T-cell (primary cell): ENCODE results near the gene ACP6. TPM values are rescaled to one million over a fixed set of nuclear protein-coding genes. Genes with fewer than 3 reads are reported as not detected.
"Not testable (repeated sequence)": the region's sequence is repeated elsewhere in the genome, so short reads cannot be mapped to it uniquely, and the experiment has no call there.

ENCODE experiments used
- ATAC-seq, 4 experiments: fragments of 200-7000 bp in 3 of 4; fragments of 150-1000 bp in 1 of 4; cut with Tn5 transposase; replicated peaks in 1 of 4; 1 replicate in 3 of 4; 2 replicates in 1 of 4; pipeline ENCODE4 v1.10.0; 2021; ENCODE audit warnings: moderate library complexity in 3 of 4, mild to moderate bottlenecking in 2 of 4, moderate number of reproducible peaks in 1 of 4
- CTCF ChIA-PET, 2 donors: fragments of 300-600 bp; sonication (Branson Sonifier 250); formaldehyde crosslinking; loops; one replicate each; lab custom pipeline; 2022; ENCODE audit warnings: antibody characterized with exemption in 2 of 2; lab: Charles Lee
- POLR2A ChIA-PET, 2 donors: fragments of 300-600 bp; sonication (Branson Sonifier 250); formaldehyde crosslinking; loops; one replicate each; lab custom pipeline; 2022; ENCODE audit warnings: antibody characterized with exemption in 2 of 2; lab: Charles Lee
- DNase-seq, 35 experiments: peaks; one replicate each; pipeline versions ENCODE4 v3.0.0 to v3.0.0-alpha.2; 2013 to 2023
- H3K27ac ChIP-seq: one replicate; pipeline ENCODE4 v1.5.1; 2013; ENCODE audit warnings: low read length
- H3K27me3 ChIP-seq, 2 experiments: replicated peaks in 1 of 2; 1 replicate in 1 of 2; 2 replicates in 1 of 2; pipeline versions ENCODE4 v1.6.1 to v1.7.0; 2013; ENCODE audit warnings: low read length in 1 of 2, mixed read lengths in 1 of 2; ENCODE audit not compliant: control insufficient read depth in 2 of 2, insufficient read depth in 2 of 2; ENCODE audit errors: extremely low read depth in 1 of 2
- H3K36me3 ChIP-seq, 2 donors: 1 replicate in 1 of 2; 2 replicates in 1 of 2; pipeline versions ENCODE4 v1.6.1 to v1.7.0; 2013; ENCODE audit warnings: low read length in 1 of 2; ENCODE audit not compliant: control insufficient read depth in 2 of 2, insufficient read depth in 1 of 2; ENCODE audit errors: extremely low read depth in 1 of 2
- H3K4me1 ChIP-seq, 2 experiments: 1 replicate in 1 of 2; 2 replicates in 1 of 2; pipeline versions ENCODE4 v1.6.1 to v1.7.0; 2013; ENCODE audit warnings: low read length in 2 of 2, mixed read lengths in 1 of 2; ENCODE audit not compliant: insufficient read depth in 2 of 2, control insufficient read depth in 1 of 2; ENCODE audit errors: extremely low read depth in 1 of 2
- H3K4me3 ChIP-seq, 2 donors: 1 replicate in 1 of 2; 2 replicates in 1 of 2; pipeline versions ENCODE4 v1.5.1 to v1.7.0; 2013; ENCODE audit warnings: mild to moderate bottlenecking in 2 of 2, low read length in 1 of 2, moderate library complexity in 1 of 2; ENCODE audit not compliant: control insufficient read depth in 1 of 2; ENCODE audit errors: extremely low read depth in 1 of 2
- H3K9me3 ChIP-seq: 2 replicates; pipeline ENCODE4 v1.7.0; 2013
- H3K27ac Mint-ChIP-seq, 2 donors: one replicate each; pipeline ENCODE4 v1.8.0; 2020 to 2021; ENCODE audit warnings: mild to moderate bottlenecking in 2 of 2, mixed read lengths in 2 of 2
- H3K27me3 Mint-ChIP-seq, 2 donors: one replicate each; pipeline ENCODE4 v1.8.0; 2021 to 2022; ENCODE audit warnings: mixed read lengths in 2 of 2
- H3K36me3 Mint-ChIP-seq: one replicate; pipeline ENCODE4 v1.8.0; 2021; ENCODE audit warnings: mixed read lengths
- H3K4me1 Mint-ChIP-seq, 3 donors: one replicate each; pipeline ENCODE4 v1.8.0; 2020 to 2022; ENCODE audit warnings: mixed read lengths in 3 of 3, mild to moderate bottlenecking in 1 of 3
- H3K4me3 Mint-ChIP-seq, 3 donors: one replicate each; pipeline ENCODE4 v1.8.0; 2020 to 2022; ENCODE audit warnings: mild to moderate bottlenecking in 3 of 3, mixed read lengths in 3 of 3, moderate library complexity in 3 of 3
- H3K9me3 Mint-ChIP-seq, 3 donors: one replicate each; pipeline ENCODE4 v1.8.0; 2020 to 2022; ENCODE audit warnings: mixed read lengths in 3 of 3
- WGBS: methylation state at CpG from one replicate; pipeline ENCODE4 v1.1.5; 2013; ENCODE audit warnings: missing lambda C conversion rate; ENCODE audit not compliant: insufficient coverage; 5-methylcytosine and 5-hydroxymethylcytosine counted together
- total RNA-seq, 35 experiments: library from RNA in 6 of 35; stranded (reverse) in 6 of 35; fragments of 120-200 nt in 1 of 35; gene quantifications; one replicate each; pipeline versions ENCODE4 v1.2.1 to v1.2.4 and lab custom pipeline; 2013 to 2026

ACP6 gene
- total RNA-seq, 5 donors from 2014 or later (not counting 1 experiment from before 2014, with no cell fraction given), result 10.0 to 21.5 (median 19.4) TPM

DNA sequence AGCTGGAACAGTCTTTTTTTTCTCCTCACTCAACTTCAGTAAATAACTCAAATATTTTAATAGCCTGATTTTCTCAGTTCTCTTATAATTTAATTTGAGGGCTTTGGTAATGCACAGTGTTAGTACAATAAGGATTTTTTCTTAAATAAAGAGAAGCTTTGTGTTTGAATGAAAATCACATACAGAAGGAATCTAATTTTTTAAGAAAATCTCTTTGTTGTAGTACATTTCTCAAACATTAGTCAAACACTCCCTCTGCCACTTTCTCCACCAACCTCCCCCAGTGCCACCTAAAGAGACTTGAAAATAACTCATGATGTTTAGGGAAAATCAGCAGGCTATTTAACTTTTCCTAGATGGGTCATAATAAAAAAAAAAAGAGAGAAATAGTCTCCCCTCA lies 42.3 kb upstream of the ACP6 start:
- Histone ChIP-seq H3K36me3 (no peaks in the 10 kb centered on the region), H3K27me3 (peaks cover 0 to 7% of the 10 kb centered on the region in 2 experiments), H3K4me1 (peaks cover 0 to 2% of the 10 kb centered on the region in 2 experiments), H3K4me3 (no peak overlapping the region), H3K27ac (no peak overlapping the region), H3K9me3 (no peaks in the 10 kb centered on the region)
- no peak overlapping the region for H3K27ac Mint-ChIP-seq
- CTCF ChIA-PET, result no interaction called here
- H3K4me3 Mint-ChIP-seq, result no peak overlapping the region
- no peaks in the 10 kb centered on the region for H3K36me3 Mint-ChIP-seq
- H3K9me3 Mint-ChIP-seq, result no peaks in the 10 kb centered on the region
- H3K27me3 Mint-ChIP-seq, result peaks cover 41 to 57% of the 10 kb centered on the region in 2 donors
- H3K4me1 Mint-ChIP-seq, result peaks cover 8 to 10% (median 8%) of the 10 kb centered on the region in 3 donors
- ATAC-seq (no peak), DNase-seq (no peak)
- POLR2A ChIA-PET, result no interaction called here

DNA sequence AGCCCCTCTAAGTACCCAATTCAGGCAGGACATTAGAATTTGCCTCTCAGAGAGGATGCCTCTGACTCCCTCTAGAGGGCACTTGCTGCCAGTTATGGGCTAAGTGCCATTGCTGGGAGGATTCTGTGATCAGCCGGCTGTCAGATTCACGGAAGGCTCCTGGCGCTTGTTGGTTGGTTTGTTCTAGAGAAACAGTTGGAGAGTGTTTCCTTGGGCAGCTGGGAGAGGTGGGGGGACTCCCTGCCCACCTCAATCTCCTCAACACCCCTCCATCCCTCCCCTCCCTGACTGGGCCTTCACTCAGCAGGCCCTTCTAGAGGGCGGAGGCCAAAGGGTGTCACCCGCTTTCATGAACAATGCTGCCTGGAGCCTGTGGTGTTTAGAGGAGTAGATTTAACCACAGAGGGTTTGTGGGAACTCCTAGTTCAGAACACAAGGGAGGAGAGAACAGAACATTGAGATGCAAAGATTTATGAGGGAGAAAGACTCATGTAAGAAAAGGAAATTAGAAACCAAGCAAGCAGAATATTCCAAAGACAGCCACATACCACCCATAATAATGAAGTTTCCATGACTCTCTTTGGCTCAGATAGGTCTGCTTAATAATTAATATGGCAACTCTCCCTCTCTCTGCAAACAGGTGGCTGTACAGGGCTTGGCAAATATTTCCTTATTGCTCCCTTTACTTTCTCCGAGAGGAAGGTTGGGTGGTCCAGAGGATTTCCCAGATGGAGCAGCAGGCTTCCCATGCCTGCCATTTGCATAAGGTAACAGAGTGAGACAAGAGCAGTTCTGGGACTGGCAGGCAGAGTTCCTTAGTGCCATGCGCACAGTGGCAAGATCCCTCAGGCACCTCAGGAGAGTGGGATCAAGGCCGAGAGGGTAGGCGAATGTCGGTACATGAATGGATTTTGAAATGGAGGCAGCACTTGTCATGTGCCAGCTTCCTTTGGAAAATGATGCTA lies 30.0 kb upstream of the ACP6 start:
- H3K4me1 ChIP-seq, result peaks cover 0 to 7% of the 10 kb centered on the region in 2 experiments
- H3K27me3 ChIP-seq, result no peaks in the 10 kb centered on the region
- ATAC-seq, result peak; percentile 86 to 94 (median 93)
- H3K9me3 ChIP-seq, result no peaks in the 10 kb centered on the region
- CTCF ChIA-PET, result interaction anchor here (1.0 to 1.5 kb wide), 2 partner anchors 14 to 66 kb away, joined by 3 read pairs; no protein-coding TSS in a partner anchor
- POLR2A ChIA-PET, result no interaction called here
- no peaks in the 10 kb centered on the region for H3K36me3 ChIP-seq
- H3K36me3 Mint-ChIP-seq, result no peaks in the 10 kb centered on the region
- no peaks in the 10 kb centered on the region for H3K9me3 Mint-ChIP-seq
- H3K27ac ChIP-seq, result peak overlapping the region; percentile 25
- peaks cover 8 to 10% of the 10 kb centered on the region in 2 donors for H3K27me3 Mint-ChIP-seq
- peak overlapping the region; percentile 36 to 61 (median 48) for H3K4me3 Mint-ChIP-seq
- peaks cover 9 to 13% (median 12%) of the 10 kb centered on the region in 3 donors for H3K4me1 Mint-ChIP-seq
- H3K27ac Mint-ChIP-seq, result peak overlapping the region; percentile 83
- DNase-seq, result peak; percentile 14 to 76 (median 49)
- WGBS, result 98% methylated on average over 5 of the region's 10 CpGs
- H3K4me3 ChIP-seq, result peak overlapping the region in 1 of 2 donors; percentile 19

DNA sequence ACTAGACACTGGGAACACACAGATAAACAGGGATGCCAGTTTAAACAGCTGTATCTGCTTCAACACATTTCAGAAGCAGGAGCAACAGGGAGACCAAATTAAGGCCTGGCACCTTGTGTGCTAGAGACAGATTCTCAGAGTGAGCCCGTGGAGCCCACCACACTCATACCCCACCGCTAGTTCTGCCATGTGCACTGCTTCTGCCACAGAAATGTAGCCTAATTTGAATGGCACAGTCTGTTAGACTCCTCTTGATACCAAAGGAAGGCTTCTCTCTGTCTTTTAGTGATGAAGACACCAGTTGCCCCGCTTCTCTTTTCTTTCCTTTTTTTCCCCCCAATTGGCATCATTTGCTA lies 29.3 kb upstream of the ACP6 start:
- no peak overlapping the region for H3K4me3 ChIP-seq
- 54% methylated on average over 2 of the region's 3 CpGs for WGBS
- peaks cover 0 to 7% of the 10 kb centered on the region in 2 experiments for H3K4me1 ChIP-seq
- CTCF ChIA-PET, result no interaction called here
- H3K36me3 ChIP-seq, result no peaks in the 10 kb centered on the region
- no peaks in the 10 kb centered on the region for H3K9me3 ChIP-seq
- Mint-ChIP-seq H3K9me3 (no peaks in the 10 kb centered on the region), H3K4me3 (no peak overlapping the region), H3K36me3 (no peaks in the 10 kb centered on the region), H3K27ac (peak overlapping the region; percentile 83), H3K27me3 (peaks cover 8 to 9% of the 10 kb centered on the region in 2 donors), H3K4me1 (peaks cover 9 to 13% (median 12%) of the 10 kb centered on the region in 3 donors)
- POLR2A ChIA-PET, result no interaction called here
- H3K27me3 ChIP-seq, result no peaks in the 10 kb centered on the region
- ATAC-seq, result peak in 1 of 4 experiments; percentile 11
- no peak for DNase-seq
- H3K27ac ChIP-seq, result no peak overlapping the region

- Mint-ChIP-seq H3K4me1 (peaks cover 0 to 3% (median 0%) of the 10 kb centered on the region in 3 donors), H3K9me3 (peaks cover 17 to 35% (median 17%) of the 10 kb centered on the region in 3 donors), H3K36me3 (peaks cover 4% of the 10 kb centered on the region), H3K27me3 (peaks cover 2 to 4% of the 10 kb centered on the region in 2 donors), H3K27ac (no peak overlapping the region), H3K4me3 (no peak overlapping the region)
- ATAC-seq (no peak), DNase-seq (no peak)
- Histone ChIP-seq H3K4me1 (no peaks in the 10 kb centered on the region), H3K27ac (no peak overlapping the region), H3K9me3 (peaks cover 4% of the 10 kb centered on the region), H3K4me3 (no peak overlapping the region), H3K27me3 (peaks cover 0 to 16% of the 10 kb centered on the region in 2 experiments), H3K36me3 (no peaks in the 10 kb centered on the region)
- CTCF ChIA-PET, result no interaction called here
- POLR2A ChIA-PET, result interaction anchor here in 1 of 2 donors (0.6 kb wide), 1 partner anchor 118 kb away, joined by 3 read pairs; no protein-coding TSS in a partner anchor
Measured at GRCh38 chr1:147683163-147683763, 12.9 kb upstream of the ACP6 start.

DNA sequence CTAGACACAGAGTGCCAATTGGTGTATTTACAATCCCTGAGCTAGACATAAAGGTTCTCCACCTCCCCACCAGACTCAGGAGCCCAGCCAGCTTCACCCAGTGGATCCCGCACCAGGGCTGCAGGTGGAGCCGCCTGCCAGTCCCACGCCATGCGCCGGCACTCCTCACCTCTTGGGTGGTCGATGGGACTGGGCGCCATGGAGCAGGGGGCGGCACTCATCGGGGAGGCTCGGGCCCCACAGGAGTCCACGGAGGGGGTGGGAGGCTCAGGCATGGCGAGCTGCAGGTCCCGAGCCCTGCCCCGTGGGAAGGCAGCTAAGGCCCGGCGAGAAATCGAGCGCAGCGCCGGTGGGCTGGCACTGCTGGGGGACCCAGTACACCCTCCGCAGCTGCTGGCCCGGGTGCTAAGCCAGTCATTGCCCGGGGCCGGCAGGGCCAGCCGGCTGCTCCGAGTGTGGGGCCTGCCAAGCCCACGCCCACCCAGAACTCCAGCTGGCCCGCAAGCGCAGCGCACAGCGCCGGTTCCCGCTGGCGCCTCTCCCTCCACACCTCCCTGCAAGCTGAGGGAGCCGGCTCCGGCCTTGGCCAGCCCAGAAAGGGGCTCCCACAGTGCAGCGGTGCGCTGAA lies 10.4 kb upstream of the ACP6 start:
- CTCF ChIA-PET, H3K27ac ChIP-seq, H3K36me3 Mint-ChIP-seq, H3K4me1 ChIP-seq, H3K36me3 ChIP-seq, H3K9me3 ChIP-seq, H3K27ac Mint-ChIP-seq, ATAC-seq, H3K4me3 Mint-ChIP-seq, H3K27me3 Mint-ChIP-seq, H3K4me1 Mint-ChIP-seq, H3K4me3 ChIP-seq, POLR2A ChIA-PET, DNase-seq: not testable (repeated sequence)
- WGBS, result 97% methylated on average over 26 of the region's 38 CpGs
- peaks cover 0 to 16% of the 10 kb centered on the region in 2 experiments for H3K27me3 ChIP-seq
- H3K9me3 Mint-ChIP-seq, result peaks cover 13 to 36% (median 21%) of the 10 kb centered on the region in 3 donors

DNA sequence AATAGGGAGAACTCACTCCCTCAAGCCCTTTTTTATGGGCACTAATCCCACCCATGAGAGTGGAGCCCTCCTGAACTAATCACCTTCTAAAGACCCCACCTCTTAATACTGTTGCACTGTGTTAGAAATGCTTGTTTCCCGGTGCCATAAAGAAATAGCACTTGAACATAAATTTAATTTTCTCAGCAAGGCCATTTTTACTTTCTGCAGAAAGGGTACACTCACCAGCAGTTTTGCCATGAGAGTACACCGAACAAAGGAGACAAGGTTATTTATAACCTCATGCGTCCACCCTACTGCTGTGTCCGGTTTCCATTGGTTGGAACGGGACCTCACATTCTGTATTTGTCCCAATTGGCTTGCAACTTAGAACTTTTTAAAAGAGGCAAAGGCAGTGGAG lies 7.4 kb upstream of the ACP6 start:
- peaks cover 4 to 13% (median 10%) of the 10 kb centered on the region in 3 donors for H3K9me3 Mint-ChIP-seq
- H3K27me3 ChIP-seq, result peaks cover 0 to 16% of the 10 kb centered on the region in 2 experiments
- POLR2A ChIA-PET, H3K27me3 Mint-ChIP-seq, H3K27ac ChIP-seq, CTCF ChIA-PET, H3K27ac Mint-ChIP-seq, H3K4me3 Mint-ChIP-seq, H3K4me1 ChIP-seq, H3K9me3 ChIP-seq, DNase-seq, H3K36me3 ChIP-seq, ATAC-seq, H3K4me3 ChIP-seq, H3K4me1 Mint-ChIP-seq, H3K36me3 Mint-ChIP-seq: not testable (repeated sequence)
- 100% methylated on average over 2 of the region's 5 CpGs for WGBS
